CD14-positive monocyte (primary cell): ENCODE measurements around the gene SLF2. TPM values are rescaled to one million over a fixed set of nuclear protein-coding genes. Genes with fewer than 3 reads are reported as not detected.

ENCODE experiments used
- DNase-seq, 3 donors: peaks; one replicate each; pipeline ENCODE4 v3.0.0-alpha.2; 2011 to 2022
- H2AFZ ChIP-seq: 2 replicates; pipeline ENCODE4 v1.6.0; 2012; ENCODE audit warnings: mild to moderate bottlenecking, low read depth, low read length, inconsistent platforms; ENCODE audit not compliant: insufficient read depth, poor library complexity, severe bottlenecking
- H3K27ac ChIP-seq, 2 donors: 1 replicate in 1 of 2; 2 replicates in 1 of 2; pipeline ENCODE4 v1.5.1; 2012 to 2013; ENCODE audit warnings: low read length in 2 of 2, control low read depth in 1 of 2, inconsistent platforms in 1 of 2, low read depth in 1 of 2, mild to moderate bottlenecking in 1 of 2
- H3K27me3 ChIP-seq, 2 donors: one replicate each; pipeline versions ENCODE4 v1.6.0 to v1.6.1; 2011 to 2013; ENCODE audit warnings: low read length in 2 of 2; ENCODE audit not compliant: control insufficient read depth in 2 of 2, insufficient read depth in 2 of 2
- H3K36me3 ChIP-seq, 2 donors: replicated peaks in 1 of 2; 1 replicate in 1 of 2; 2 replicates in 1 of 2; pipeline versions ENCODE4 v1.5.1 to v1.6.1; 2012 to 2013; ENCODE audit warnings: low read length in 2 of 2, control low read depth in 1 of 2, inconsistent platforms in 1 of 2, mild to moderate bottlenecking in 1 of 2; ENCODE audit not compliant: insufficient read depth in 2 of 2, control insufficient read depth in 1 of 2
- H3K4me1 ChIP-seq, 2 donors: 1 replicate in 1 of 2; 2 replicates in 1 of 2; pipeline versions ENCODE4 v1.5.1 to v1.6.1; 2012 to 2013; ENCODE audit warnings: low read length in 2 of 2, control low read depth in 1 of 2, inconsistent platforms in 1 of 2, mild to moderate bottlenecking in 1 of 2, moderate library complexity in 1 of 2; ENCODE audit not compliant: insufficient read depth in 2 of 2, control insufficient read depth in 1 of 2
- H3K4me2 ChIP-seq: replicated peaks from 2 replicates; pipeline ENCODE3; 2012; ENCODE audit warnings: low read length, moderate library complexity, mild to moderate bottlenecking; ENCODE audit not compliant: poor library complexity, severe bottlenecking; ENCODE audit errors: extremely low read depth
- H3K4me3 ChIP-seq, 3 experiments: fragments of 200-600 bp in 1 of 3; sonication (generic) in 1 of 3; replicated peaks in 1 of 3; 1 replicate in 2 of 3; 2 replicates in 1 of 3; pipeline ENCODE4 v1.5.1; 2011 to 2013; ENCODE audit warnings: low read length in 3 of 3, mild to moderate bottlenecking in 3 of 3, control low read depth in 2 of 3, low read depth in 2 of 3, inconsistent platforms in 1 of 3, moderate library complexity in 1 of 3
- H3K79me2 ChIP-seq: 2 replicates; pipeline ENCODE4 v1.6.0; 2012; ENCODE audit warnings: mild to moderate bottlenecking, control low read depth, inconsistent platforms, low read length, moderate library complexity; ENCODE audit not compliant: insufficient read depth
- H3K9ac ChIP-seq: 2 replicates; pipeline ENCODE4 v1.6.0; 2017; ENCODE audit warnings: low read length, mild to moderate bottlenecking; ENCODE audit not compliant: insufficient read depth, poor library complexity, severe bottlenecking
- H3K9me3 ChIP-seq, 2 donors: replicated peaks in 1 of 2; 1 replicate in 1 of 2; 2 replicates in 1 of 2; pipeline versions ENCODE4 v1.5.1 to v1.6.1; 2012 to 2013; ENCODE audit warnings: low read length in 2 of 2, control low read depth in 1 of 2; ENCODE audit not compliant: control insufficient read depth in 1 of 2, insufficient read depth in 1 of 2
- H4K20me1 ChIP-seq: 2 replicates; pipeline ENCODE4 v1.6.0; 2012; ENCODE audit warnings: mild to moderate bottlenecking, low read length, control low read depth, moderate library complexity; ENCODE audit not compliant: insufficient read depth
- H3K27ac Mint-ChIP-seq, 7 donors: one replicate each; pipeline ENCODE4 v1.8.0; 2020; ENCODE audit warnings: mild to moderate bottlenecking in 7 of 7, mixed read lengths in 7 of 7, moderate library complexity in 6 of 7, inconsistent platforms in 2 of 7
- H3K27me3 Mint-ChIP-seq, 3 donors: one replicate each; pipeline ENCODE4 v1.8.0; 2021 to 2022; ENCODE audit warnings: low read depth in 3 of 3, mild to moderate bottlenecking in 3 of 3, mixed read lengths in 3 of 3, moderate library complexity in 3 of 3, inconsistent platforms in 1 of 3
- H3K36me3 Mint-ChIP-seq, 2 donors: one replicate each; pipeline ENCODE4 v1.8.0; 2020; ENCODE audit warnings: mixed read lengths in 2 of 2, inconsistent platforms in 1 of 2, mild to moderate bottlenecking in 1 of 2
- H3K4me1 Mint-ChIP-seq: one replicate; pipeline ENCODE4 v1.8.0; 2020; ENCODE audit warnings: mild to moderate bottlenecking, mixed read lengths
- H3K4me3 Mint-ChIP-seq, 2 donors: one replicate each; pipeline ENCODE4 v1.8.0; 2020; ENCODE audit warnings: mild to moderate bottlenecking in 2 of 2, mixed read lengths in 2 of 2, moderate library complexity in 1 of 2
- H3K9me3 Mint-ChIP-seq, 7 donors: one replicate each; pipeline ENCODE4 v1.8.0; 2020 to 2022; ENCODE audit warnings: mixed read lengths in 7 of 7, mild to moderate bottlenecking in 6 of 7, moderate library complexity in 6 of 7, inconsistent platforms in 2 of 7
- CTCF ChIP-seq: fragments of 200-600 bp; IDR thresholded peaks from one replicate; pipeline ENCODE4 v1.8.0; 2022; ENCODE audit warnings: antibody characterized with exemption, mild to moderate bottlenecking
- WGBS: methylation state at CpG from one replicate; pipeline ENCODE4 v1.1.5; 2013; ENCODE audit warnings: missing lambda C conversion rate; ENCODE audit not compliant: insufficient coverage; 5-methylcytosine and 5-hydroxymethylcytosine counted together
- intact Hi-C, 2 donors: fragments of 100-400 bp; cut with micrococcal nuclease; formaldehyde crosslinking; loops; one replicate each; pipeline versions ENCODE4 v1.15.0 to v1.15.1; 2023
- polyA plus RNA-seq, 3 donors: library from polyadenylated mRNA; depleted of rRNA in 1 of 3; unstranded in 2 of 3; stranded (reverse) in 1 of 3; fragments of 300-500 nt in 2 of 3; fragments of >200 nt in 1 of 3; fragmentation: Illumina TruSeq in 2 of 3; gene quantifications; 1 replicate in 2 of 3; 2 replicates in 1 of 3; pipeline ENCODE4 v1.2.3, GENCODE V29; 2012 to 2021

The SLF2 gene
- polyA plus RNA-seq, 3 donors = 5.8 to 11.3 (median 6.4) TPM

- intact Hi-C loops = no loop called here
- Histone ChIP-seq H2AFZ (no peak overlapping the region), H3K9ac (no peak overlapping the region), H3K27me3 (peaks cover 3 to 24% of the 10 kb centered on the region in 2 donors), H4K20me1 (no peaks in the 10 kb centered on the region), H3K4me1 (no peaks in the 10 kb centered on the region), H3K79me2 (no peaks in the 10 kb centered on the region), H3K36me3 (no peaks in the 10 kb centered on the region), H3K4me3 (no peak overlapping the region), H3K9me3 (no peaks in the 10 kb centered on the region), H3K4me2 (no peak overlapping the region), H3K27ac (no peak overlapping the region)
- no peaks in the 10 kb centered on the region for H3K4me1 Mint-ChIP-seq
- no peaks in the 10 kb centered on the region for H3K36me3 Mint-ChIP-seq
- H3K27me3 Mint-ChIP-seq = peaks cover 38 to 46% (median 42%) of the 10 kb centered on the region in 3 donors
- 67% methylated on average over 1 of the region's 7 CpGs for WGBS
- no peak overlapping the region for H3K27ac Mint-ChIP-seq
- TF ChIP-seq CTCF = no peak
- DNase-seq = no peak
- H3K9me3 Mint-ChIP-seq = peaks cover 0 to 1% (median 0%) of the 10 kb centered on the region in 7 donors
- H3K4me3 Mint-ChIP-seq = peak overlapping the region in 1 of 2 donors; percentile 50
These were observed 46.8 kb upstream of the SLF2 start for GRCh38 chr10:100866010-100866409.

- no peak overlapping the region for H3K27ac Mint-ChIP-seq
- H3K4me1 Mint-ChIP-seq = no peaks in the 10 kb centered on the region
- Histone ChIP-seq H2AFZ (no peak overlapping the region), H3K27me3 (peaks cover 3 to 24% of the 10 kb centered on the region in 2 donors), H3K79me2 (no peaks in the 10 kb centered on the region), H3K4me2 (no peak overlapping the region), H4K20me1 (no peaks in the 10 kb centered on the region), H3K9ac (no peak overlapping the region), H3K36me3 (no peaks in the 10 kb centered on the region), H3K27ac (no peak overlapping the region), H3K4me3 (no peak overlapping the region), H3K4me1 (no peaks in the 10 kb centered on the region), H3K9me3 (no peaks in the 10 kb centered on the region)
- H3K27me3 Mint-ChIP-seq = peaks cover 38 to 42% (median 39%) of the 10 kb centered on the region in 3 donors
- H3K9me3 Mint-ChIP-seq = peaks cover 0 to 1% (median 0%) of the 10 kb centered on the region in 7 donors
- intact Hi-C loops = no loop called here
- 22% methylated on average over 10 of the region's 21 CpGs for WGBS
- no peak for TF ChIP-seq CTCF
- peak overlapping the region in 1 of 2 donors; percentile 50 for H3K4me3 Mint-ChIP-seq
- no peak for DNase-seq
- no peaks in the 10 kb centered on the region for H3K36me3 Mint-ChIP-seq
These were observed 46.1 kb upstream of the SLF2 start for GRCh38 chr10:100866575-100867098.
